SK-N-MC (cell line): ENCODE results near the gene KLHL20.

Experiments
- EZH2 ChIP-seq: fragments of 200-600 bp; sonication (generic); IDR thresholded peaks from one replicate; pipeline ENCODE4 v1.6.1; 2017; ENCODE audit warnings: antibody characterized with exemption
- FOXP2 ChIP-seq: optimal IDR thresholded peaks from 2 replicates; pipeline ENCODE3; 2011; ENCODE audit warnings: mild to moderate bottlenecking, moderate library complexity; ENCODE audit not compliant: insufficient read depth; ENCODE audit errors: extremely low read length, control extremely low read depth
- POLR2AphosphoS5 ChIP-seq: IDR thresholded peaks from 2 replicates; pipeline ENCODE4 v1.6.1; 2012; ENCODE audit warnings: mild to moderate bottlenecking, low read depth, low read length, borderline replicate concordance

GRCh38 chr1:173717238-173717637, 2.5 kb downstream of the KLHL20 start:
- TF ChIP-seq POLR2AphosphoS5 (no peak), EZH2 (no peak), FOXP2 (no peak)
